ENCODE results near the gene DNAI4. TPM values are rescaled to one million over a fixed set of nuclear protein-coding genes. Genes with fewer than 3 reads are reported as not detected.

The DNAI4 gene
- total RNA-seq, 1 experiment from 2014 or later, result 1.4 TPM

GRCh38 chr1:66867501-66867900 lies 57.2 kb downstream of the DNAI4 start:
- no peak overlapping the region for H3K27ac Mint-ChIP-seq (ENCODE audit: unreplicated experiment)
- POLR2A ChIA-PET, result no interaction called here
- no peaks in the 10 kb centered on the region for H3K27me3 Mint-ChIP-seq (ENCODE audit: insufficient read depth, unreplicated experiment)
- CTCF ChIA-PET, result no interaction called here
- no peaks in the 10 kb centered on the region for H3K27me3 ChIP-seq (replicated peaks; ENCODE audit: control insufficient read depth, insufficient read depth, low read length)
- intact Hi-C loops (cut with micrococcal nuclease; ENCODE audit: unreplicated experiment), result no loop called here
- H3K4me3 ChIP-seq (ENCODE audit: low read depth, low read length), result no peak overlapping the region
- DNase-seq, result no peak
- no peaks in the 10 kb centered on the region for H3K36me3 ChIP-seq (ENCODE audit: control insufficient read depth, insufficient read depth, low read length)
- no peaks in the 10 kb centered on the region for H3K4me1 ChIP-seq
- no peaks in the 10 kb centered on the region for H3K36me3 Mint-ChIP-seq (ENCODE audit: insufficient read depth, unreplicated experiment)
- TF ChIP-seq CTCF (IDR thresholded peaks at IDR 0.05; ENCODE audit: insufficient read depth in 1 of 2, low read depth in 1 of 2, low read length in 1 of 2, severe bottlenecking in 1 of 2, unreplicated experiment in 1 of 2), result no peak
- no peaks in the 10 kb centered on the region for H3K9me3 Mint-ChIP-seq (ENCODE audit: unreplicated experiment)
- no peaks in the 10 kb centered on the region for H3K4me1 Mint-ChIP-seq (ENCODE audit: low read depth, unreplicated experiment)
- H3K9me3 ChIP-seq, result no peaks in the 10 kb centered on the region
- no peak overlapping the region for H3K4me3 Mint-ChIP-seq (ENCODE audit: unreplicated experiment)
- no TSS peak for BruUV-seq (replicated peaks)

GRCh38 chr1:66860529-66860928 lies 64.1 kb downstream of the DNAI4 start:
- Mint-ChIP-seq H3K27me3 (ENCODE audit: insufficient read depth, unreplicated experiment) (peaks cover 3% of the 10 kb centered on the region), H3K9me3 (ENCODE audit: unreplicated experiment) (no peaks in the 10 kb centered on the region), H3K36me3 (ENCODE audit: insufficient read depth, unreplicated experiment) (no peaks in the 10 kb centered on the region), H3K27ac (ENCODE audit: unreplicated experiment) (no peak overlapping the region), H3K4me1 (ENCODE audit: low read depth, unreplicated experiment) (no peaks in the 10 kb centered on the region), H3K4me3 (ENCODE audit: unreplicated experiment) (no peak overlapping the region)
- no peak overlapping the region for H3K4me3 ChIP-seq (ENCODE audit: low read depth, low read length)
- BruUV-seq (replicated peaks), result no TSS peak
- ChIA-PET CTCF (no interaction called here), POLR2A (no interaction called here)
- H3K36me3 ChIP-seq (ENCODE audit: control insufficient read depth, insufficient read depth, low read length), result no peaks in the 10 kb centered on the region
- H3K4me1 ChIP-seq, result no peaks in the 10 kb centered on the region
- intact Hi-C loops (cut with micrococcal nuclease; ENCODE audit: unreplicated experiment), result no loop called here
- H3K27me3 ChIP-seq (replicated peaks; ENCODE audit: control insufficient read depth, insufficient read depth, low read length), result no peaks in the 10 kb centered on the region
- TF ChIP-seq CTCF (IDR thresholded peaks at IDR 0.05; ENCODE audit: insufficient read depth in 1 of 2, low read depth in 1 of 2, low read length in 1 of 2, severe bottlenecking in 1 of 2, unreplicated experiment in 1 of 2), result no peak
- H3K9me3 ChIP-seq, result no peaks in the 10 kb centered on the region
- DNase-seq, result no peak

- Histone ChIP-seq H3K9me3 (no peaks in the 10 kb centered on the region), H3K27me3 (replicated peaks; ENCODE audit: control insufficient read depth, insufficient read depth, low read length) (no peaks in the 10 kb centered on the region), H3K4me3 (ENCODE audit: low read depth, low read length) (no peak overlapping the region), H3K36me3 (ENCODE audit: control insufficient read depth, insufficient read depth, low read length) (no peaks in the 10 kb centered on the region), H3K4me1 (no peaks in the 10 kb centered on the region)
- Mint-ChIP-seq H3K27me3 (ENCODE audit: insufficient read depth, unreplicated experiment) (peaks cover 2% of the 10 kb centered on the region), H3K9me3 (ENCODE audit: unreplicated experiment) (no peaks in the 10 kb centered on the region), H3K4me1 (ENCODE audit: low read depth, unreplicated experiment) (no peaks in the 10 kb centered on the region), H3K36me3 (ENCODE audit: insufficient read depth, unreplicated experiment) (peaks cover 4% of the 10 kb centered on the region), H3K4me3 (ENCODE audit: unreplicated experiment) (no peak overlapping the region), H3K27ac (ENCODE audit: unreplicated experiment) (no peak overlapping the region)
- ChIA-PET CTCF (no interaction called here), POLR2A (no interaction called here)
- TF ChIP-seq CTCF (IDR thresholded peaks at IDR 0.05; ENCODE audit: insufficient read depth in 1 of 2, low read depth in 1 of 2, low read length in 1 of 2, severe bottlenecking in 1 of 2, unreplicated experiment in 1 of 2), result no peak
- DNase-seq, result no peak
- intact Hi-C loops (cut with micrococcal nuclease; ENCODE audit: unreplicated experiment), result no loop called here
- no TSS peak for BruUV-seq (replicated peaks)
Measured at GRCh38 chr1:66853379-66853778, 71.3 kb downstream of the DNAI4 start.

All from Caco-2 (cell line).